GM10847 (cell line): ENCODE results near the gene SEPTIN10.

Source experiments
- POLR2A ChIP-seq: IDR thresholded peaks from 2 replicates; pipeline ENCODE4 v1.6.1; 2011; ENCODE audit not compliant: insufficient read length; ENCODE audit errors: extremely low read depth

The SEPTIN10 gene

GRCh38 chr2:109538546-109538945 lies 75.2 kb downstream of the SEPTIN10 start:
- no peak for TF ChIP-seq POLR2A

GRCh38 chr2:109537565-109538222 lies 76.1 kb downstream of the SEPTIN10 start:
- TF ChIP-seq POLR2A: no peak

GRCh38 chr2:109535217-109535946 lies 78.4 kb downstream of the SEPTIN10 start:
- no peak for TF ChIP-seq POLR2A

GRCh38 chr2:109533823-109534222 lies 79.9 kb downstream of the SEPTIN10 start:
- no peak for TF ChIP-seq POLR2A

- no peak for TF ChIP-seq POLR2A
Observed at GRCh38 chr2:109532728-109533076, 81.1 kb downstream of the SEPTIN10 start.

GRCh38 chr2:109531896-109532727 lies 81.7 kb downstream of the SEPTIN10 start:
- no peak for TF ChIP-seq POLR2A

GRCh38 chr2:109531221-109531620 lies 82.5 kb downstream of the SEPTIN10 start:
- TF ChIP-seq POLR2A: no peak

- no peak for TF ChIP-seq POLR2A
Observed at GRCh38 chr2:109530712-109531111, 83.1 kb downstream of the SEPTIN10 start.

- no peak for TF ChIP-seq POLR2A
Observed at GRCh38 chr2:109529532-109530449, 84.0 kb downstream of the SEPTIN10 start.

- TF ChIP-seq POLR2A: no peak
Observed at GRCh38 chr2:109528811-109529501, 84.8 kb downstream of the SEPTIN10 start.

GRCh38 chr2:109527846-109528705 lies 85.7 kb downstream of the SEPTIN10 start:
- no peak for TF ChIP-seq POLR2A

GRCh38 chr2:109527079-109527478 lies 86.7 kb downstream of the SEPTIN10 start:
- TF ChIP-seq POLR2A: no peak

GRCh38 chr2:109526442-109526970 lies 87.3 kb downstream of the SEPTIN10 start:
- TF ChIP-seq POLR2A: no peak
